ENCODE data around the gene NPM1.
A peak's percentile ranks its signal among the peaks of the same experiment; 100 is the strongest.
"Not testable (repeated sequence)": the region's sequence is repeated elsewhere in the genome, so short reads cannot be mapped to it uniquely, and the experiment has no call there.

The NPM1 gene

DNA sequence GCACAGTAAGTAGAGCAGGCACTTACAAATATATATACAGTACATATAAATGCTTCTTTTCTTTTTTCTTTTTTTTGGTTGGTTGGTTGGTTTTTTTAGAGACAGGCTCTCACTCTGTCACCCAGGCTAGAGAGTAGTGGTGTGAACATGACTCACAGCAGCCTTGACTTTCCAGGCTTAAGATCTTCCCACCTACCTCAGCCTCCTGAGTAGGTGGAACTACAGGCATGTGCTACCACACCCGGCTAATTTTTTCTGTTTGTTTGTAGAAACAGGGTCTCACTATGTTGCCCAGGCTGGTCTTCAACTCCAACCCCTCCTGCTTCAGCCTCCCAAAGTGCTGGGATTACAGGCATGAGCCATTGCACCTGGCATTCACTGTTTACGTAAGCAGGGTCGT lies 2.6 kb upstream of the NPM1 start:
- DNase-seq (ENCODE audit: insufficient read length, low spot score); FAIRE-seq: not testable (repeated sequence)

- DNase-seq (ENCODE audit: insufficient read length, low spot score) (no peak), FAIRE-seq (no peak)
These were observed 1.5 kb upstream of the NPM1 start for GRCh38 chr5:171386006-171386671.

GRCh38 chr5:171386861-171387344 lies 746 bp upstream of the NPM1 start:
- no peak for DNase-seq (ENCODE audit: insufficient read length, low spot score)
- FAIRE-seq = no peak

- FAIRE-seq = peak; percentile 89
These were observed 544 bp downstream of the NPM1 start for GRCh38 chr5:171387970-171388815.

DNA sequence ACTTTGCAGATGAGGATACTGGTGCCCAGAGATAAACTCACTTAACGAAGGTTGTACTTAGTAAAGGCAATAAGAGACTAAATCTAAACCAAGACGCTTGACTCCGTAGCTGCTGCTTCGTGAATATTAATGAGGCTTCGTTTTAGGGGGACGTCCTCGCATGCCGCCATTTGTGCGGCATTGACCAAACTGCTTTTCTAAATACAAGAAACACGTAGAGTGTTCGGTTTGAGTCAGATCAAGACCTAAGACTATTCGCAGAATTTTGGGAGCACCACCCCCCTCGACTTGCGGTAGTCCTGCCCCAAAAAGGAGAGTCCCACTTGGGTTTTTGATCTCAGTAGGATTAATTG lies 1.1 kb downstream of the NPM1 start:
- DNase-seq (ENCODE audit: insufficient read length, low spot score) = no peak
- no peak for FAIRE-seq

More at GRCh38 chr5:171387970-171388815, 544 bp downstream of the NPM1 start:
- DNase-seq (ENCODE audit: insufficient read length, low spot score) = peak; percentile 64

DNA sequence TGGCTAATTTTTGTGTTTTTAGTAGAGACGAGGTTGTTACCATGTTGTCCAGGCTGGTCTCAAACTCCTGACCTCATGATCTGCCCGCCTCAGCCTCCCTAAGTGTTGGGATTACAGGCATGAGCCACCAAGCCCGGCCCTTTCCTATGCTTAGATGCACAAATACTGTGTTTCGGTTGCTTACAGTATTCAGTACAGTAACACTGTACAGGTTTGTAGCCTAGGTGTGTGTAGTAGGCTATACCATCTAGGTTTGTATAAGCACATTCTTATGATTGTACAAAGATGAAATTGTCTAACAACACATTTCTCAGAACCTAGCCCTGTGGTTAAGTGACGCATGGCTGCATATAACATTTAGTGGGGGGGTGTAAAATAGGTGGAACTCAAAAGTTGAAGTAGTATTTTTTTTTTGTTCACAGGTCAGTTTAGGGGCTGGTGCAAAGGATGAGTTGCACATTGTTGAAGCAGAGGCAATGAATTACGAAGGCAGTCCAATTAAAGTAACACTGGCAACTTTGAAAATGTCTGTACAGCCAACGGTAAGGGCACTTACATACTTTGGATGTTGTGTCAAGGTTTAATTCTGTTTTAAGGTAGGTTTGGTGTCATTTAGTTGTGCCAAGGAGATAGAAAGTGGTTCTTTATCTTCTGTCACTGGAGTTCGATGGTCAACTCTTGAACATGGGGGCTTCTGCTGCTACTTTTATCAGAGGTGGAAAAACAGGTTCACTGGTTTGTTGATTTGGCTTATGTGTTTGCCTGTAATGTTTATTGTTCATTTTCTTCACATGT lies 3.4 kb downstream of the NPM1 start:
- no peak for DNase-seq (ENCODE audit: insufficient read length, low spot score)
- no peak for FAIRE-seq

- FAIRE-seq = no peak
- DNase-seq (ENCODE audit: insufficient read length, low spot score) = no peak
These were observed 4.4 kb downstream of the NPM1 start for GRCh38 chr5:171391996-171392577.

- no peak for FAIRE-seq
- no peak for DNase-seq (ENCODE audit: insufficient read length, low spot score)
These were observed 5.0 kb downstream of the NPM1 start for GRCh38 chr5:171392585-171393159.

GRCh38 chr5:171395042-171395441 lies 7.4 kb downstream of the NPM1 start:
- DNase-seq (ENCODE audit: insufficient read length, low spot score) (no peak), FAIRE-seq (no peak)

GRCh38 chr5:171396583-171396982 lies 8.9 kb downstream of the NPM1 start:
- DNase-seq (ENCODE audit: insufficient read length, low spot score); FAIRE-seq: not testable (repeated sequence)

- FAIRE-seq (no peak), DNase-seq (ENCODE audit: insufficient read length, low spot score) (no peak)
These were observed 9.5 kb downstream of the NPM1 start for GRCh38 chr5:171397190-171397589.

DNA sequence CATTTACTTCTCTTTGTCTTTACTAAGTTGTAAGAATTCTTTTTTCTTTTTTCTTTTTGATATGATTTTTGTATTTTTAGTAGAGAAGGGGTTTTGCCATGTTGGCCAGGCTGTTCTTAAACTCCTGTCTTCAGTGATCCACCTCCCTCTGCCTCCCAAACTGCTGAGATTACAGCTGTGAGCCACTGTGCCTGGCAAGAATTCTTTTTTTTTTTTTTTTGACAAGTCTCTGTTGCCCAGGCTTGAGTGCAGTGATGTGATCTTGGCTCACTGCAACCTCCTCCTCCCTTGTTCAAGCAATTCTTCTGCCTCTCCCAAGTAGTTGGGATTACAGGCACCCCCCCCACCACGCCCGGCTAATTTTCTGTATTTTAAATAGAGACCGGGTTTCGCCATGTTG lies 9.9 kb downstream of the NPM1 start:
- DNase-seq (ENCODE audit: insufficient read length, low spot score) (no peak), FAIRE-seq (no peak)

- not testable (repeated sequence) for DNase-seq (ENCODE audit: insufficient read length, low spot score); FAIRE-seq
These were observed 11.0 kb downstream of the NPM1 start for GRCh38 chr5:171398660-171399059.

- no peak for DNase-seq (ENCODE audit: insufficient read length, low spot score)
- no peak for FAIRE-seq
These were observed 12.5 kb downstream of the NPM1 start for GRCh38 chr5:171400169-171400568.

DNA sequence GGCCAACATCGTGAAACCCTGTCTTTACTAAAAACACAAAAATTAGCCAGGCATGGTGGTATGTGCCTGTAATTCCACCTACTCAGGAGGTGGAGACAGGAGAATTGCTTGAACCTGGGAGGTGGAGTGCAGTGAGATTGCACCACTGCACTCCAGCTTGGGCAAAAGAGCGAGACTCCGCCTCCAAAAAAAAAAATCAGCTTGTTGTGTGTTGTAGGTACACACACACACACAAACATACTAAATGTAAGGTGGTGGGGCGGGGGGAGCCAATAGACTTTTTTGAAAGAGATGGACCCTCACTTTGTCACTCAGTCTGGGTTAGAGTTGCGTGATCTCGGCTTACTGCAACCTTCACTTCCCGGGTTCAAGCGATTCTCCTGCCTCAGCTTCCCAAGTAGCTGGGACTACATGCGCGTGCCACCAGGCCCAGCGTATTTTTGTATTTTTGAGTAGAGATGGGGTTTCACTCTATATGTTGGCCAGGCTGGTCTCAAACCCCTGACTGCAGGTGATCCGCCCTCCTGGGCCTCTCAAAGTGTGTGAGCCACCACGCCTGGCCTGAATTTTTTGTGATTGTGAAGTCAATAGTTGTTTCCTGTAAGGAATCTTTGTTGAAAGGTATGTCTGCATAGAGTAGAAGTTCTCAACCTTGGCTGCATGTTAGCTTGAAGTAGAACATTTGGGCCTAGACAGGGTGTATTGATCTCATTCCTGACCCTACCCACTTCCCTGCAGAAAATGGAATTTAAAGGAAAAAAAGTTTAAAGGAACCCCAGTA lies 13.7 kb downstream of the NPM1 start:
- DNase-seq (ENCODE audit: insufficient read length, low spot score) = no peak
- no peak for FAIRE-seq

- FAIRE-seq = not testable (repeated sequence)
These were observed 15.1 kb downstream of the NPM1 start for GRCh38 chr5:171402751-171403150.

GRCh38 chr5:171405615-171406014 lies 18.0 kb downstream of the NPM1 start:
- FAIRE-seq = no peak
- no peak for DNase-seq (ENCODE audit: insufficient read length, low spot score)

More at GRCh38 chr5:171402751-171403150, 15.1 kb downstream of the NPM1 start:
- DNase-seq (ENCODE audit: insufficient read length, low spot score) = not testable (repeated sequence)

DNA sequence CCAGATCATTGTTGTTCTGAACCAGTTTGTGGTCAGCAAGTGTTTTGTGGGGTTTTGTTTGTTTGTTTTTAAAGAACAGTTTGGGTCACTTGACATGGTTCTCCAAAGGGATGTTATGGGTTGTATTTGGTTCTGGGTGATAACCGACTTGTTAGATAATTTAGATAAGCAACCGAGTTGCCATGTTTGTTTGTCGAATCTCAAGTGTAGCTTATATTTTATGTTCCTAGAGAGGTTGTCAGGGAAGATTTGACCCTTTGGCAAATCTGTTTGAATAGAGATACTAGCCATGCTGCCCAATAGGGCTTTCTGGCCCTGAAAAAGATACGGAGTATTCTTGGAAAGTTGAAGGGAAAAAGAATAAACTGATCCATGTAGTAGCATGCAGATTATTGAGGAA lies 19.6 kb downstream of the NPM1 start:
- FAIRE-seq (no peak), DNase-seq (ENCODE audit: insufficient read length, low spot score) (no peak)
